H9 (cell line): ENCODE results near the gene NPAS3. TPM values are rescaled to one million over a fixed set of nuclear protein-coding genes. Genes with fewer than 3 reads are reported as not detected.

Experiments
- DNase-seq: peaks from one replicate; pipeline ENCODE4 v3.0.0-alpha.2; 2017
- H2AFZ ChIP-seq: one replicate; pipeline ENCODE4 v1.6.1; 2013; ENCODE audit warnings: mild to moderate bottlenecking, low read length, control low read depth, moderate library complexity
- H2AK5ac ChIP-seq: 2 replicates; pipeline ENCODE4 v1.6.1; 2013; ENCODE audit warnings: low read length, control low read depth, mixed read lengths; ENCODE audit not compliant: insufficient read length
- H2BK120ac ChIP-seq: one replicate; pipeline ENCODE4 v1.6.1; 2013; ENCODE audit warnings: low read depth, mild to moderate bottlenecking, low read length, control low read depth, inconsistent platforms; ENCODE audit not compliant: poor library complexity, severe bottlenecking
- H2BK12ac ChIP-seq: 2 replicates; pipeline ENCODE4 v1.6.1; 2013; ENCODE audit warnings: low read length, control low read depth, mixed read lengths, low read depth; ENCODE audit not compliant: insufficient read length
- H2BK15ac ChIP-seq: 2 replicates; pipeline ENCODE4 v1.6.1; 2013; ENCODE audit warnings: low read depth, low read length, control low read depth
- H2BK20ac ChIP-seq: one replicate; pipeline ENCODE4 v1.6.1; 2013; ENCODE audit warnings: low read depth, mild to moderate bottlenecking, low read length, control low read depth, inconsistent platforms; ENCODE audit not compliant: poor library complexity, severe bottlenecking
- H2BK5ac ChIP-seq: 2 replicates; pipeline ENCODE4 v1.6.1; 2013; ENCODE audit warnings: low read length, control low read depth, mixed read lengths; ENCODE audit not compliant: insufficient read length
- H3K14ac ChIP-seq: 2 replicates; pipeline ENCODE4 v1.6.1; 2013; ENCODE audit warnings: low read length, control low read depth; ENCODE audit not compliant: insufficient read depth
- H3K18ac ChIP-seq: 2 replicates; pipeline ENCODE4 v1.6.1; 2013; ENCODE audit warnings: low read depth, mild to moderate bottlenecking, mixed read lengths, low read length, control low read depth; ENCODE audit not compliant: insufficient read length
- H3K23ac ChIP-seq: 2 replicates; pipeline ENCODE4 v1.6.1; 2013; ENCODE audit warnings: low read length, control low read depth, mixed read lengths, low read depth; ENCODE audit not compliant: insufficient read length
- H3K23me2 ChIP-seq: 2 replicates; pipeline ENCODE4 v1.6.1; 2013; ENCODE audit warnings: low read depth, mild to moderate bottlenecking, mixed read lengths, low read length, control low read depth; ENCODE audit not compliant: insufficient read length, poor library complexity, severe bottlenecking
- H3K27ac ChIP-seq: 2 replicates; pipeline ENCODE4 v1.5.1; 2013; ENCODE audit warnings: low read length, control low read depth, mixed read lengths, low read depth; ENCODE audit not compliant: insufficient read length
- H3K27me3 ChIP-seq: 2 replicates; pipeline ENCODE4 v1.6.1; 2013; ENCODE audit warnings: low read length, control low read depth, inconsistent platforms; ENCODE audit not compliant: insufficient read depth
- H3K4ac ChIP-seq: 2 replicates; pipeline ENCODE4 v1.6.1; 2013; ENCODE audit warnings: low read depth, mild to moderate bottlenecking, control low read depth, inconsistent platforms, low read length, moderate library complexity
- H3K4me1 ChIP-seq: 2 replicates; pipeline ENCODE4 v1.6.1; 2013; ENCODE audit warnings: low read length, control low read depth, inconsistent platforms; ENCODE audit not compliant: insufficient read depth
- H3K4me2 ChIP-seq: 2 replicates; pipeline ENCODE4 v1.6.1; 2013; ENCODE audit warnings: low read length, control low read depth, mixed read lengths; ENCODE audit not compliant: insufficient read length, insufficient read depth
- H3K56ac ChIP-seq: 2 replicates; pipeline ENCODE4 v1.6.1; 2013; ENCODE audit warnings: low read depth, mild to moderate bottlenecking, mixed read lengths, low read length, control low read depth; ENCODE audit not compliant: insufficient read length
- H3K79me1 ChIP-seq: 2 replicates; pipeline ENCODE4 v1.6.1; 2013; ENCODE audit warnings: low read depth, mild to moderate bottlenecking, moderate library complexity, low read length, control low read depth, inconsistent platforms; ENCODE audit not compliant: insufficient read depth, poor library complexity, severe bottlenecking
- H3K79me2 ChIP-seq: 2 replicates; pipeline ENCODE4 v1.6.1; 2013; ENCODE audit warnings: low read length, control low read depth, inconsistent platforms; ENCODE audit not compliant: insufficient read depth
- H3K9ac ChIP-seq: 2 replicates; pipeline ENCODE4 v1.6.1; 2013; ENCODE audit warnings: low read length, control low read depth, mixed read lengths; ENCODE audit not compliant: insufficient read length; ENCODE audit errors: extremely low read depth
- H3K9me3 ChIP-seq: one replicate; pipeline ENCODE4 v1.6.1; 2013; ENCODE audit warnings: low read depth, low read length, inconsistent platforms; ENCODE audit not compliant: control insufficient read depth
- H3T11ph ChIP-seq: one replicate; pipeline ENCODE4 v1.6.1; 2013; ENCODE audit warnings: mild to moderate bottlenecking, low read length, control low read depth, inconsistent platforms
- H4K20me1 ChIP-seq: one replicate; pipeline ENCODE4 v1.6.1; 2013; ENCODE audit not compliant: control insufficient read depth, insufficient read length, insufficient read depth
- H4K5ac ChIP-seq: 2 replicates; pipeline ENCODE4 v1.6.1; 2013; ENCODE audit warnings: low read depth, mild to moderate bottlenecking, mixed read lengths, low read length, control low read depth; ENCODE audit not compliant: insufficient read length
- H4K8ac ChIP-seq: replicated peaks from 2 replicates; pipeline ENCODE4 v1.6.1; 2013; ENCODE audit warnings: low read length, control low read depth, mixed read lengths, low read depth; ENCODE audit not compliant: insufficient read length
- H4K91ac ChIP-seq: 2 replicates; pipeline ENCODE4 v1.6.1; 2013; ENCODE audit warnings: low read depth, mild to moderate bottlenecking, moderate library complexity, mixed read lengths, low read length, control low read depth; ENCODE audit not compliant: insufficient read length
- H3K27ac Mint-ChIP-seq, 3 experiments: 2 replicates in 2 of 3; 3 replicates in 1 of 3; pipeline ENCODE4 v1.8.0; 2020 to 2021; ENCODE audit warnings: mixed read lengths in 3 of 3, mild to moderate bottlenecking in 1 of 3, moderate library complexity in 1 of 3
- H3K27me3 Mint-ChIP-seq: 2 replicates; pipeline ENCODE4 v1.8.0; 2021; ENCODE audit warnings: low read depth, mild to moderate bottlenecking, moderate library complexity, mixed read lengths
- H3K36me3 Mint-ChIP-seq, 3 experiments: 2 replicates in 2 of 3; 3 replicates in 1 of 3; pipeline ENCODE4 v1.8.0; 2020 to 2021; ENCODE audit warnings: low read depth in 3 of 3, mixed read lengths in 3 of 3; ENCODE audit not compliant: insufficient read depth in 1 of 3
- H3K4me1 Mint-ChIP-seq, 2 experiments: 2 replicates each; pipeline ENCODE4 v1.8.0; 2020; ENCODE audit warnings: mixed read lengths in 2 of 2
- H3K4me3 Mint-ChIP-seq, 2 experiments: 2 replicates in 1 of 2; 3 replicates in 1 of 2; pipeline ENCODE4 v1.8.0; 2020 to 2021; ENCODE audit warnings: mild to moderate bottlenecking in 2 of 2, mixed read lengths in 2 of 2, moderate library complexity in 1 of 2
- H3K9me3 Mint-ChIP-seq, 2 experiments: 2 replicates in 1 of 2; 3 replicates in 1 of 2; pipeline ENCODE4 v1.8.0; 2020; ENCODE audit warnings: mild to moderate bottlenecking in 2 of 2, mixed read lengths in 2 of 2, moderate library complexity in 1 of 2
- WGBS: extraction: QIAGEN DNeasy Blood & Tissue Kit; methylation state at CpG from one replicate; pipeline ENCODE4 v1.1.7; 2013; ENCODE audit warnings: missing lambda C conversion rate, low lambda C conversion rate, mixed read lengths; ENCODE audit not compliant: insufficient read length; ENCODE audit errors: extremely low coverage; 5-methylcytosine and 5-hydroxymethylcytosine counted together
- total RNA-seq: library from RNA; stranded (reverse); gene quantifications from 2 replicates; pipeline ENCODE4 v1.2.1, GENCODE V29; 2021
- TF ChIP-seq, protein P1 (sequence below): fragments of 200-600 bp; sonication (generic); conservative IDR thresholded peaks from 3 replicates; pipeline ENCODE4 v1.8.0; 2021; ENCODE audit warnings: antibody characterized with exemption, mild to moderate bottlenecking

Gene NPAS3
- total RNA-seq, 1 experiment from 2014 or later, result 0.17 TPM

DNA sequence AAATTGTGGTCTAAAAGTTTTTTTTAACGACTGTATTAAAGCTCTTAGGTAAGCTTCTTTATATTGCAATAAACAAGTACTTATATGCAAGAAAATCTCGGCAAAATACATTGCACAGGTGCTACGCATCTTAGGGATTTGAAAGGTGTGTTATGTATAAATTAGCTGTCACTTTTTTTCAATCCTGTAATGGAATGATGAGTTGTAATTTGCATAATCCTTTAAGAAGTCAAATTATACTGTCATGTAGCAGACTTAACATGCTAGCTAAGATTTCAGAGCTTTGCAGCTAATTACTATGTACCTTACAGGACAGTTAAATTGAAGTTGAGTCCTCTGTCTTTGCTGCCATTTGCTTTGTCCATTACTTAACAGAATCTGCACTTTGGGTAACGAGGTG, 117.5 kb downstream of the NPAS3 start:
- H3K36me3 Mint-ChIP-seq, result no peaks in the 10 kb centered on the region

More for the DNA sequence above, 117.5 kb downstream of the NPAS3 start:
- Histone ChIP-seq H4K8ac (no peak overlapping the region), H4K20me1 (no peaks in the 10 kb centered on the region), H2BK20ac (no peak overlapping the region), H3K23me2 (no peaks in the 10 kb centered on the region), H3K23ac (no peak overlapping the region), H3K4ac (no peak overlapping the region), H3K18ac (no peak overlapping the region), H3K79me1 (no peaks in the 10 kb centered on the region), H3T11ph (no peak overlapping the region), H3K27ac (no peak overlapping the region), H2BK5ac (no peak overlapping the region), H3K4me2 (no peak overlapping the region), H3K27me3 (no peaks in the 10 kb centered on the region), H3K9me3 (no peaks in the 10 kb centered on the region), H4K5ac (no peak overlapping the region), H3K4me1 (no peaks in the 10 kb centered on the region), H2BK15ac (no peak overlapping the region), H4K91ac (no peak overlapping the region), H3K56ac (no peak overlapping the region), H3K14ac (no peak overlapping the region), H3K9ac (no peak overlapping the region), H2BK12ac (no peak overlapping the region), H2AK5ac (no peak overlapping the region), H3K79me2 (no peaks in the 10 kb centered on the region), H2BK120ac (no peak overlapping the region), H2AFZ (no peak overlapping the region)
- WGBS, result no CpG with 5 or more reads among the region's 4 CpGs
- no peaks in the 10 kb centered on the region for H3K9me3 Mint-ChIP-seq
- H3K4me3 Mint-ChIP-seq, result no peak overlapping the region
- no peaks in the 10 kb centered on the region for H3K27me3 Mint-ChIP-seq
- DNase-seq, result no peak
- no peak overlapping the region for H3K27ac Mint-ChIP-seq
- peaks cover 0 to 6% of the 10 kb centered on the region in 2 experiments; a peak in 2 of 4 replicates for H3K4me1 Mint-ChIP-seq
- TF ChIP-seq, protein P1, sequence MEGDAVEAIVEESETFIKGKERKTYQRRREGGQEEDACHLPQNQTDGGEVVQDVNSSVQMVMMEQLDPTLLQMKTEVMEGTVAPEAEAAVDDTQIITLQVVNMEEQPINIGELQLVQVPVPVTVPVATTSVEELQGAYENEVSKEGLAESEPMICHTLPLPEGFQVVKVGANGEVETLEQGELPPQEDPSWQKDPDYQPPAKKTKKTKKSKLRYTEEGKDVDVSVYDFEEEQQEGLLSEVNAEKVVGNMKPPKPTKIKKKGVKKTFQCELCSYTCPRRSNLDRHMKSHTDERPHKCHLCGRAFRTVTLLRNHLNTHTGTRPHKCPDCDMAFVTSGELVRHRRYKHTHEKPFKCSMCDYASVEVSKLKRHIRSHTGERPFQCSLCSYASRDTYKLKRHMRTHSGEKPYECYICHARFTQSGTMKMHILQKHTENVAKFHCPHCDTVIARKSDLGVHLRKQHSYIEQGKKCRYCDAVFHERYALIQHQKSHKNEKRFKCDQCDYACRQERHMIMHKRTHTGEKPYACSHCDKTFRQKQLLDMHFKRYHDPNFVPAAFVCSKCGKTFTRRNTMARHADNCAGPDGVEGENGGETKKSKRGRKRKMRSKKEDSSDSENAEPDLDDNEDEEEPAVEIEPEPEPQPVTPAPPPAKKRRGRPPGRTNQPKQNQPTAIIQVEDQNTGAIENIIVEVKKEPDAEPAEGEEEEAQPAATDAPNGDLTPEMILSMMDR, result no peak
